SK-N-SH (cell line): ENCODE data around the gene PSAT1.

Source experiments
- CHD2 ChIP-seq: fragments of 150-350 bp; IDR thresholded peaks from 2 replicates; pipeline ENCODE4 v1.6.1; 2018; ENCODE audit warnings: low read length; ENCODE audit not compliant: partially characterized antibody
- EZH2phosphoT487 ChIP-seq: fragments of 200-600 bp; sonication (generic); IDR thresholded peaks from 2 replicates; pipeline ENCODE4 v1.6.1; 2017; ENCODE audit warnings: low read depth, mixed run types, mild to moderate bottlenecking, antibody characterized with exemption, moderate library complexity, borderline replicate concordance
- GABPA ChIP-seq: IDR thresholded peaks from 2 replicates; pipeline ENCODE4 v1.4.0; 2012; ENCODE audit warnings: low read depth, mild to moderate bottlenecking
- NFIC ChIP-seq: IDR thresholded peaks from 2 replicates; pipeline ENCODE4 v1.4.0; 2012; ENCODE audit warnings: borderline replicate concordance
- RCOR1 ChIP-seq: fragments of 150-350 bp; IDR thresholded peaks from 2 replicates; pipeline ENCODE4 v1.6.1; 2017; ENCODE audit warnings: antibody characterized with exemption, low read length
- RFX5 ChIP-seq: IDR thresholded peaks from 2 replicates; pipeline ENCODE4 v1.6.1; 2012; ENCODE audit warnings: mild to moderate bottlenecking, improper control_type of control experiment, low read length
- TEAD4 ChIP-seq: IDR thresholded peaks from 2 replicates; pipeline ENCODE4 v1.4.0; 2012; ENCODE audit warnings: mild to moderate bottlenecking, borderline replicate concordance; ENCODE audit not compliant: insufficient read depth
- YY1 ChIP-seq: IDR thresholded peaks from 2 replicates; pipeline ENCODE4 v1.4.0; 2012; ENCODE audit warnings: low read depth, mild to moderate bottlenecking
- TF ChIP-seq, protein P1 (sequence below): fragments of 200-600 bp; sonication (generic); IDR thresholded peaks from 2 replicates; pipeline ENCODE4 v1.6.1; 2017; ENCODE audit warnings: antibody characterized with exemption, mild to moderate bottlenecking, moderate library complexity
- TF ChIP-seq, protein P2 (sequence below): IDR thresholded peaks from 2 replicates; pipeline ENCODE4; 2012

DNA sequence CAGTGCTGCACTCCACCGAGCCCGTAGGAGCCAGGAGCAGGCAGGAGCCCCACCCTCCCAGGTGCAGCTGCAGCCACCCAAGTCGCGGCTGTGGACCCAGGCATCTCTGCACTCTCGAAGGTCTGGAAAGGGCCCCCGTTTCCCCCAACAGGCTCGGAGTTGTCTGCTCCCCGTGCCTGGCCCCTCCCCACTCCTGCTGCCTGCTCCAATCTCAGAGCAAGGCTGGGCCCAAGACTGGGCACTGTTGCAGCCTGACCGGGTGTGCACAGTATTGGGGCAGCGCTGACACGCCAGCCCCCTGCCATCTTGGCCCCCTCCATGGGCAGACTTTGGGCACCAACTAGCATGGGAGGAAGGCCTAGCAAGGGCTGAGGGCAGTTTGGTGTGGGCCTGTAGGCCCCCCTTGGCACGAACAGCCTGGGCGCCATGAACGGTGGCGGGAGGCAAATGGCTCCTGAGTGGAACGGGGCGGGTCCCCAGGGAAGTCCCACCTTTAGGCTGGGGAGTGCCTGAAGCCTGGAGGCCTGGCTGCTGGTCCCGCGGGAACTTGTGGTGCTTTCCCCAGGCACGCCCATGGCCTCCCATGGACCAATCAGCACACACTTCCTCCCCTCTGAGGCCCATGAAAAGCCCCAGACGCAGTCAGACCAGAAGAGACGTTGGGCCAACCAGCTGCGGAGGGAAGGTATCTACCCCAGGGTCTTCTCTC lies 60.4 kb downstream of the PSAT1 start:
- TF ChIP-seq GABPA (no peak), YY1 (no peak), RCOR1 (no peak), EZH2phosphoT487 (no peak), RFX5 (no peak), CHD2 (no peak), NFIC (no peak), TEAD4 (no peak)
- TF ChIP-seq, protein P1, sequence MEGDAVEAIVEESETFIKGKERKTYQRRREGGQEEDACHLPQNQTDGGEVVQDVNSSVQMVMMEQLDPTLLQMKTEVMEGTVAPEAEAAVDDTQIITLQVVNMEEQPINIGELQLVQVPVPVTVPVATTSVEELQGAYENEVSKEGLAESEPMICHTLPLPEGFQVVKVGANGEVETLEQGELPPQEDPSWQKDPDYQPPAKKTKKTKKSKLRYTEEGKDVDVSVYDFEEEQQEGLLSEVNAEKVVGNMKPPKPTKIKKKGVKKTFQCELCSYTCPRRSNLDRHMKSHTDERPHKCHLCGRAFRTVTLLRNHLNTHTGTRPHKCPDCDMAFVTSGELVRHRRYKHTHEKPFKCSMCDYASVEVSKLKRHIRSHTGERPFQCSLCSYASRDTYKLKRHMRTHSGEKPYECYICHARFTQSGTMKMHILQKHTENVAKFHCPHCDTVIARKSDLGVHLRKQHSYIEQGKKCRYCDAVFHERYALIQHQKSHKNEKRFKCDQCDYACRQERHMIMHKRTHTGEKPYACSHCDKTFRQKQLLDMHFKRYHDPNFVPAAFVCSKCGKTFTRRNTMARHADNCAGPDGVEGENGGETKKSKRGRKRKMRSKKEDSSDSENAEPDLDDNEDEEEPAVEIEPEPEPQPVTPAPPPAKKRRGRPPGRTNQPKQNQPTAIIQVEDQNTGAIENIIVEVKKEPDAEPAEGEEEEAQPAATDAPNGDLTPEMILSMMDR: no peak
- TF ChIP-seq, protein P2, sequence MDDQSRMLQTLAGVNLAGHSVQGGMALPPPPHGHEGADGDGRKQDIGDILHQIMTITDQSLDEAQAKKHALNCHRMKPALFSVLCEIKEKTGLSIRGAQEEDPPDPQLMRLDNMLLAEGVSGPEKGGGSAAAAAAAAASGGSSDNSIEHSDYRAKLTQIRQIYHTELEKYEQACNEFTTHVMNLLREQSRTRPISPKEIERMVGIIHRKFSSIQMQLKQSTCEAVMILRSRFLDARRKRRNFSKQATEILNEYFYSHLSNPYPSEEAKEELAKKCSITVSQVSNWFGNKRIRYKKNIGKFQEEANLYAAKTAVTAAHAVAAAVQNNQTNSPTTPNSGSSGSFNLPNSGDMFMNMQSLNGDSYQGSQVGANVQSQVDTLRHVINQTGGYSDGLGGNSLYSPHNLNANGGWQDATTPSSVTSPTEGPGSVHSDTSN: no peak
